Astrocyte of the cerebellum (primary cell): Measurements from ENCODE around the gene CXCR4.

ENCODE experiments used
- DNase-seq: peaks from one replicate; pipeline ENCODE4 v3.0.0-alpha.2; 2011; ENCODE audit warnings: low read depth
- H3K4me3 ChIP-seq: 2 replicates; pipeline ENCODE4 v1.5.1; 2011; ENCODE audit warnings: mild to moderate bottlenecking, low read depth, low read length, moderate library complexity
- CTCF ChIP-seq: IDR thresholded peaks from 2 replicates; pipeline ENCODE4 v1.5.1; 2012; ENCODE audit warnings: low read length, low read depth, moderate library complexity, mild to moderate bottlenecking; ENCODE audit errors: missing control alignments
- in situ Hi-C: cut with HindIII; loops from 2 replicates; pipeline ENCODE4 v1.10.0; 2017; ENCODE audit warnings: low sequenced_read_pairs

The CXCR4 gene

DNA sequence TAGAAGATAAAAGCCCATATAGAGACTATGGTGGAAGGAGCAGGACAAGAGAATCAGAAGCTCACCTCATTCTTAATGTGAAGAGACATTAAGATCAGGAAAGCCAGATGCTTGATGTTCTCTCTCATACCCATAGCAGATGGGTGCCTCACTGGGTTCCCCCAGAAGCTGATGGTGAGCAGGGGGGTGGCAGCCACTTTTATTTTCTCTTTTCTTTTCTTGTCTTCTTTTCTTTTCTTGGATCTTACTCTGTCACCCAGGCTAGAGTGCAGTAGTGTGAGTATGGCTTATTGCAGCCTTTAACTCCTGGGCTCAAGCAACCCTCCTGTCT, 14.8 kb upstream of the CXCR4 start:
- no peak for DNase-seq
- in situ Hi-C loops, result no loop called here
- no peak for TF ChIP-seq CTCF
- no peak overlapping the region for H3K4me3 ChIP-seq

- no peak for DNase-seq
- in situ Hi-C loops, result no loop called here
- no peak overlapping the region for H3K4me3 ChIP-seq
- TF ChIP-seq CTCF, result no peak
Observed at GRCh38 chr2:136131961-136132824, 14.2 kb upstream of the CXCR4 start.

DNA sequence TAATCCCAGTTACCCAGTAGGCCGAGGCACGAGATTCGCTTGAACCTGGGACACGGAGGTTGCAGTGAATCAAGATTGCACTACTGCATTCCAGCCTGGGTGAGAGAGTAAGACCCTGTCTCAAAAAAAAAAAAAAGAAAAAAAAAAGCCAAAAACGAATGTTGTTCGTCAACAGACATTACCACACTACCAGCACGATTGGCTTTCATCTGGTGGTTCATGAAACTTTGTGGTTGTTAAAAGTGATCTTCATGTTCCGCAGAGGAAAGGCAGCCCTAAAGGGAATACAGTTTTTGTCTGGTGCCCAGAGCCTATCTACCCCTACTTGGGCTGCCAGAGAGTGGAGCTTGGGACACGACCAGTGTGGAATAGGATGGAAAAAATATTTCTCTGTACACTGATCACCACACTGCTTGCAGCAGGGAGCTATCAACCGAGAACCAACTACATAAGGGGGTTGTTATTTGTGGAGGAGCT, 13.6 kb upstream of the CXCR4 start:
- DNase-seq, result no peak
- TF ChIP-seq CTCF, result no peak
- no peak overlapping the region for H3K4me3 ChIP-seq
- in situ Hi-C loops, result no loop called here

DNA sequence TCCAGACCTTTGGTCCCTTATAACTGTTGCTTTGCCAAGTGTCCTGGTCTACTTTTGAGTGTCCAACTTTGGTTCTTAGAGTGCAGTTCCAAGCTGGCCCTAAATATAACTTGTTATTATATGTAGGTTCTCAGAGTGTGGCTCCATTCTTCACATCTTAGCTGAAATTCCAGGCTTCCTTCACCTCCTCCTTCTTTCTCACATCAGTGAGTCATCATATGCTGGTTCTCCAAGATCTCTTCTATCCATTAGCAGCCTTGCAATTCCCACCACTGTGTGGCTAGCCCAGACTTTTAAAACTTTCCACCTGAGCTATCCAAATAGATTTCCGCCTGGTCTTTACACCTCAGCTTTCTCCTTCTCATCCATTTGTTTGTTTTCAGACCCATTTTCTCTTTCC, 12.6 kb upstream of the CXCR4 start:
- no peak for DNase-seq
- in situ Hi-C loops, result no loop called here
- no peak for TF ChIP-seq CTCF
- no peak overlapping the region for H3K4me3 ChIP-seq

GRCh38 chr2:136130045-136130444, 12.1 kb upstream of the CXCR4 start:
- no peak for TF ChIP-seq CTCF
- no peak overlapping the region for H3K4me3 ChIP-seq
- in situ Hi-C loops, result no loop called here
- DNase-seq, result no peak

GRCh38 chr2:136129601-136130000, 11.7 kb upstream of the CXCR4 start:
- H3K4me3 ChIP-seq, result no peak overlapping the region
- in situ Hi-C loops, result no loop called here
- no peak for TF ChIP-seq CTCF
- no peak for DNase-seq
